ENCODE data around the gene SORCS2.

GRCh38 chr4:7255488-7255881 lies 63.1 kb downstream of the SORCS2 start:
- TF ChIP-seq YY1 (IDR thresholded peaks at IDR 0.05; ENCODE audit: insufficient read depth, insufficient read length) (no peak), SUZ12 (IDR thresholded peaks at IDR 0.05; ENCODE audit: extremely low read depth, insufficient read depth, insufficient read length) (no peak), ZNF274 (IDR thresholded peaks at IDR 0.05; ENCODE audit: low read depth, low read length) (no peak)
